Measurements from ENCODE around the gene FBXO28. TPM values are rescaled to one million over a fixed set of nuclear protein-coding genes. Genes with fewer than 3 reads are reported as not detected.

Gene FBXO28, protein sequence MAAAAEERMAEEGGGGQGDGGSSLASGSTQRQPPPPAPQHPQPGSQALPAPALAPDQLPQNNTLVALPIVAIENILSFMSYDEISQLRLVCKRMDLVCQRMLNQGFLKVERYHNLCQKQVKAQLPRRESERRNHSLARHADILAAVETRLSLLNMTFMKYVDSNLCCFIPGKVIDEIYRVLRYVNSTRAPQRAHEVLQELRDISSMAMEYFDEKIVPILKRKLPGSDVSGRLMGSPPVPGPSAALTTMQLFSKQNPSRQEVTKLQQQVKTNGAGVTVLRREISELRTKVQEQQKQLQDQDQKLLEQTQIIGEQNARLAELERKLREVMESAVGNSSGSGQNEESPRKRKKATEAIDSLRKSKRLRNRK
- 12.5 and 12.9 TPM in 2 replicates for polyA plus RNA-seq (2013)

DNA sequence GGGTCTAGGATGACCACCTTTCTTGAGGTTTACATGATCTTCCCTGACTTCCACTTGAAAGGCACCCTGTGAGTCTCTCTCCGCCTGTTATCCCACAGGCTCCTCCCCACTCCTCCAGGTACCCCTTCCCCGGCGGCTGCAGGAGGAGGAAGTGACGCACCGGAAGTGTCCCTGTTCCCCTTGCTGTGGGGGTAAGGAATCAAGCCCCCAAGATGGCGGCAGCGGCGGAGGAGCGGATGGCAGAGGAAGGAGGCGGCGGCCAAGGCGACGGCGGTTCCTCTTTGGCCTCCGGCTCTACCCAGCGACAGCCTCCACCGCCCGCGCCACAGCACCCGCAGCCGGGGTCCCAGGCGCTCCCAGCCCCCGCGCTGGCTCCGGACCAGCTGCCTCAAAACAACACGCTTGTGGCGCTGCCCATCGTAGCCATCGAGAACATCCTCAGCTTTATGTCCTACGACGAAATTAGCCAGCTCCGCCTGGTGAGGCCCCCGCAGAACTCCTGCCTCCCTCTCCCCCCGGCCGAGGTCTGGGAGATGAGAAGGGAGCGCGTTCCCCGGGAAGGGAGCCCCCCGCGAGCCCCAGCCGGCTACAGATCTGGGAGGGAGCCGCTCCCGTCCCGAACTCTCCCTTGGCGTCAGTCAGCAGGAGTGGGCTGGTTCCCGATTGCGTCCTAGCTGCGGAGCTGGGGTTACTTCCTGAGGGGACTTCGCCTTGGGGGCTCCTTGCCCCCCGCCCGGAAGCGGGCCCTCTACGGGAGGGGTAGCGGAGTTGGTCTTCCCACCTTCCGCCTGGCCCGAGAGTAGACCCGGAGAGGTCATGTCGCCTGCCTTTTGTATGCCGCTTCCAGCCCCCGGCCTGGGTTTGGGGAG, at the start of gene FBXO28:
Gene FBXO28, plus strand, starts transcription at position 194 of the 869 bp plus-strand sequence. Its CDS starts 19 bp downstream, at position 213.
- Histone ChIP-seq H3K18ac (ENCODE audit: low read length) (peak within 1 kb of the TSS; percentile 98), H4K12ac (ENCODE audit: low read depth, low read length) (peak within 1 kb of the TSS; percentile 98), H2AFZ (ENCODE audit: insufficient read depth, low read length, poor library complexity) (peak within 1 kb of the TSS; percentile 98), H3K9me3 (ENCODE audit: insufficient read depth, low read depth, low read length) (no peaks in the 10 kb centered on the region), H3K4ac (ENCODE audit: low read depth, low read length) (peak within 1 kb of the TSS; percentile 99), H3K36me3 (ENCODE audit: control insufficient read depth in 1 of 2, insufficient read depth in 2 of 2, low read length in 2 of 2) (peaks cover 0 to 2% of the 10 kb centered on the region in 2 experiments), H3K27me3 (ENCODE audit: insufficient read depth, low read length) (no peaks in the 10 kb centered on the region), H2BK5ac (ENCODE audit: low read depth, low read length, poor library complexity) (peak within 1 kb of the TSS; percentile 91), H4K8ac (ENCODE audit: low read depth, low read length) (peak within 1 kb of the TSS; percentile 98), H2AK5ac (ENCODE audit: low read length) (peak within 1 kb of the TSS; percentile 81), H3K9ac (ENCODE audit: low read length) (peak within 1 kb of the TSS; percentile 83), H4K91ac (ENCODE audit: low read depth, low read length) (peak within 1 kb of the TSS; percentile 98), H2BK12ac (ENCODE audit: low read length) (peak within 1 kb of the TSS; percentile 20), H3K79me2 (ENCODE audit: control insufficient read depth, insufficient read depth, low read length, poor library complexity) (peaks cover 10% of the 10 kb centered on the region), H3K4me1 (ENCODE audit: control insufficient read depth in 1 of 2, insufficient read depth in 2 of 2, low read length in 2 of 2) (no peaks in the 10 kb centered on the region), H3K79me1 (ENCODE audit: low read length) (peaks cover 7% of the 10 kb centered on the region), H2BK120ac (ENCODE audit: insufficient read depth, low read length, poor library complexity) (peak within 1 kb of the TSS; percentile 86), H3K4me3 (ENCODE audit: low read depth, low read length) (peak within 1 kb of the TSS; percentile 93), H3K23ac (ENCODE audit: low read length) (no peak within 1 kb of the TSS), H3K4me2 (ENCODE audit: low read length) (peak within 1 kb of the TSS; percentile 99), H3K14ac (ENCODE audit: low read length) (peak within 1 kb of the TSS; percentile 98), H3K27ac (ENCODE audit: low read depth, low read length) (peak within 1 kb of the TSS; percentile 73)
- DNase-seq = peak; percentile 88 to 94
- no CpG with 5 or more reads among the region's 60 CpGs for WGBS (ENCODE audit: extremely low coverage, insufficient coverage, insufficient read length)

GRCh38 chr1:224064150-224064549, 49.8 kb upstream of the FBXO28 start:
- H3K18ac ChIP-seq (ENCODE audit: low read length) = no peak overlapping the region
- no peak overlapping the region for H3K9ac ChIP-seq (ENCODE audit: low read length)
- H2BK120ac ChIP-seq (ENCODE audit: insufficient read depth, low read length, poor library complexity) = no peak overlapping the region
- no peak overlapping the region for H4K91ac ChIP-seq (ENCODE audit: low read depth, low read length)
- no peak overlapping the region for H2BK12ac ChIP-seq (ENCODE audit: low read length)
- H3K14ac ChIP-seq (ENCODE audit: low read length) = no peak overlapping the region
- no peak overlapping the region for H3K27ac ChIP-seq (ENCODE audit: low read depth, low read length)
- H2BK5ac ChIP-seq (ENCODE audit: low read depth, low read length, poor library complexity) = no peak overlapping the region
- DNase-seq = no peak
- H3K4me1 ChIP-seq (ENCODE audit: control insufficient read depth in 1 of 2, insufficient read depth in 2 of 2, low read length in 2 of 2) = no peaks in the 10 kb centered on the region
- H3K79me1 ChIP-seq (ENCODE audit: low read length) = no peaks in the 10 kb centered on the region
- no peaks in the 10 kb centered on the region for H3K79me2 ChIP-seq (ENCODE audit: control insufficient read depth, insufficient read depth, low read length, poor library complexity)
- no peaks in the 10 kb centered on the region for H3K27me3 ChIP-seq (ENCODE audit: insufficient read depth, low read length)
- H4K8ac ChIP-seq (ENCODE audit: low read depth, low read length) = no peak overlapping the region
- H3K9me3 ChIP-seq (ENCODE audit: insufficient read depth, low read depth, low read length) = no peaks in the 10 kb centered on the region
- H3K4ac ChIP-seq (ENCODE audit: low read depth, low read length) = no peak overlapping the region
- no peak overlapping the region for H3K4me2 ChIP-seq (ENCODE audit: low read length)
- H3K4me3 ChIP-seq (ENCODE audit: low read depth, low read length) = no peak overlapping the region
- no peak overlapping the region for H2AK5ac ChIP-seq (ENCODE audit: low read length)
- no CpG with 5 or more reads among the region's 5 CpGs for WGBS (ENCODE audit: extremely low coverage, insufficient coverage, insufficient read length)
- H3K23ac ChIP-seq (ENCODE audit: low read length) = no peak overlapping the region
- H4K12ac ChIP-seq (ENCODE audit: low read depth, low read length) = no peak overlapping the region
- no peaks in the 10 kb centered on the region for H3K36me3 ChIP-seq (ENCODE audit: control insufficient read depth in 1 of 2, insufficient read depth in 2 of 2, low read length in 2 of 2)
- H2AFZ ChIP-seq (ENCODE audit: insufficient read depth, low read length, poor library complexity) = no peak overlapping the region

- no peak overlapping the region for H2AK5ac ChIP-seq (ENCODE audit: low read length)
- H3K4ac ChIP-seq (ENCODE audit: low read depth, low read length) = no peak overlapping the region
- no peak overlapping the region for H3K18ac ChIP-seq (ENCODE audit: low read length)
- DNase-seq = no peak
- no peak overlapping the region for H2BK12ac ChIP-seq (ENCODE audit: low read length)
- whole genome bisulfite sequencing (ENCODE audit: extremely low coverage, insufficient coverage, insufficient read length) = no CpG with 5 or more reads among the region's 2 CpGs
- no peak overlapping the region for H2AFZ ChIP-seq (ENCODE audit: insufficient read depth, low read length, poor library complexity)
- no peaks in the 10 kb centered on the region for H3K9me3 ChIP-seq (ENCODE audit: insufficient read depth, low read depth, low read length)
- no peak overlapping the region for H4K8ac ChIP-seq (ENCODE audit: low read depth, low read length)
- no peaks in the 10 kb centered on the region for H3K36me3 ChIP-seq (ENCODE audit: control insufficient read depth in 1 of 2, insufficient read depth in 2 of 2, low read length in 2 of 2)
- H3K4me2 ChIP-seq (ENCODE audit: low read length) = no peak overlapping the region
- H3K4me3 ChIP-seq (ENCODE audit: low read depth, low read length) = no peak overlapping the region
- no peaks in the 10 kb centered on the region for H3K4me1 ChIP-seq (ENCODE audit: control insufficient read depth in 1 of 2, insufficient read depth in 2 of 2, low read length in 2 of 2)
- no peak overlapping the region for H2BK120ac ChIP-seq (ENCODE audit: insufficient read depth, low read length, poor library complexity)
- no peak overlapping the region for H4K12ac ChIP-seq (ENCODE audit: low read depth, low read length)
- H3K27me3 ChIP-seq (ENCODE audit: insufficient read depth, low read length) = no peaks in the 10 kb centered on the region
- no peak overlapping the region for H4K91ac ChIP-seq (ENCODE audit: low read depth, low read length)
- H3K27ac ChIP-seq (ENCODE audit: low read depth, low read length) = no peak overlapping the region
- no peak overlapping the region for H3K9ac ChIP-seq (ENCODE audit: low read length)
- no peak overlapping the region for H2BK5ac ChIP-seq (ENCODE audit: low read depth, low read length, poor library complexity)
- H3K79me1 ChIP-seq (ENCODE audit: low read length) = no peaks in the 10 kb centered on the region
- no peak overlapping the region for H3K23ac ChIP-seq (ENCODE audit: low read length)
- no peaks in the 10 kb centered on the region for H3K79me2 ChIP-seq (ENCODE audit: control insufficient read depth, insufficient read depth, low read length, poor library complexity)
- H3K14ac ChIP-seq (ENCODE audit: low read length) = no peak overlapping the region
Observed at GRCh38 chr1:224065455-224065854, 48.5 kb upstream of the FBXO28 start.

DNA sequence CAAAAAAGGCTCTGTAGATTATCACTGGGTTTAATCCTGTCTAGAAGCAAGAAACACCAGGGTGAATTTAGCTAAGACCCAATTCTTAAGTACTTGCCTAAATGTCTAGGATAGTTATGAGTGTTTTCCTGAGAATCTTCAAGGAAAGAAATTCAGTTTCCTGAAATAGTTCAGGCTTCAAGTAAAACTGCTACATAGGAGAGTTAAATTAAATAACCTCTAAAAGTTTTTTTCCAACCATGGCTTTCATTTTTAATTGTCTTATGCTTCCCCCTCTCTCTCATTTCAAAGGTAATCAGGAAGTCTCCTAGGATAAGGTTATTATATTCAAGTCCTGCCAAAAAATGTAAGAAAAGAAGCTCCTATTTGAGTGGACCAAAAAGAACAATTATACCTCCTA, 46.7 kb upstream of the FBXO28 start:
- H3K4me1 ChIP-seq (ENCODE audit: control insufficient read depth in 1 of 2, insufficient read depth in 2 of 2, low read length in 2 of 2) = no peaks in the 10 kb centered on the region
- no peak overlapping the region for H3K14ac ChIP-seq (ENCODE audit: low read length)
- no peak overlapping the region for H3K4ac ChIP-seq (ENCODE audit: low read depth, low read length)
- no peak overlapping the region for H2BK120ac ChIP-seq (ENCODE audit: insufficient read depth, low read length, poor library complexity)
- H3K27me3 ChIP-seq (ENCODE audit: insufficient read depth, low read length) = no peaks in the 10 kb centered on the region
- no peak overlapping the region for H2AK5ac ChIP-seq (ENCODE audit: low read length)
- H3K9me3 ChIP-seq (ENCODE audit: insufficient read depth, low read depth, low read length) = no peaks in the 10 kb centered on the region
- no peak overlapping the region for H4K91ac ChIP-seq (ENCODE audit: low read depth, low read length)
- H4K8ac ChIP-seq (ENCODE audit: low read depth, low read length) = no peak overlapping the region
- no peak overlapping the region for H3K27ac ChIP-seq (ENCODE audit: low read depth, low read length)
- no peak overlapping the region for H3K18ac ChIP-seq (ENCODE audit: low read length)
- no peak overlapping the region for H2BK5ac ChIP-seq (ENCODE audit: low read depth, low read length, poor library complexity)
- H4K12ac ChIP-seq (ENCODE audit: low read depth, low read length) = no peak overlapping the region
- H3K4me3 ChIP-seq (ENCODE audit: low read depth, low read length) = no peak overlapping the region
- no peaks in the 10 kb centered on the region for H3K36me3 ChIP-seq (ENCODE audit: control insufficient read depth in 1 of 2, insufficient read depth in 2 of 2, low read length in 2 of 2)
- no peak overlapping the region for H3K4me2 ChIP-seq (ENCODE audit: low read length)
- no peak overlapping the region for H2BK12ac ChIP-seq (ENCODE audit: low read length)
- no peak overlapping the region for H3K23ac ChIP-seq (ENCODE audit: low read length)
- H3K79me1 ChIP-seq (ENCODE audit: low read length) = no peaks in the 10 kb centered on the region
- no peak overlapping the region for H3K9ac ChIP-seq (ENCODE audit: low read length)
- no peaks in the 10 kb centered on the region for H3K79me2 ChIP-seq (ENCODE audit: control insufficient read depth, insufficient read depth, low read length, poor library complexity)
- no peak for DNase-seq
- no peak overlapping the region for H2AFZ ChIP-seq (ENCODE audit: insufficient read depth, low read length, poor library complexity)
